PC-9 (cell line): ENCODE results near the gene ARHGEF37. TPM values are rescaled to one million over a fixed set of nuclear protein-coding genes. Genes with fewer than 3 reads are reported as not detected.

Experiments
- BruUV-seq: library from RNA; stranded (reverse); fragments of 400-500 nt; replicated peaks from 2 replicates; lab custom pipeline; 2021; lab: Mats Ljungman, UMichigan
- CTCF ChIA-PET: fragments of 300-600 bp; sonication (Branson Sonifier 250); formaldehyde crosslinking; loops from one replicate; lab custom pipeline; 2022; ENCODE audit warnings: antibody characterized with exemption; lab: Charles Lee
- POLR2A ChIA-PET: fragments of 300-600 bp; sonication (Branson Sonifier 250); formaldehyde crosslinking; loops from one replicate; lab custom pipeline; 2022; ENCODE audit warnings: antibody characterized with exemption; ENCODE audit not compliant: unreplicated experiment; lab: Charles Lee
- DNase-seq, 2 experiments: peaks; one replicate each; pipeline versions ENCODE4 v3.0.0 to v3.0.0-alpha.2; 2015 to 2022; ENCODE audit warnings: mixed read lengths in 1 of 2
- H2AFZ ChIP-seq: fragments of 200-600 bp; sonication (generic); 2 replicates; pipeline ENCODE4 v1.8.1; 2017; ENCODE audit warnings: antibody characterized with exemption
- H3F3A ChIP-seq: fragments of 200-600 bp; sonication (generic); 2 replicates; pipeline ENCODE4 v1.8.1; 2017; ENCODE audit warnings: antibody characterized with exemption, mild to moderate bottlenecking, low read depth; ENCODE audit not compliant: insufficient read depth
- H3K27ac ChIP-seq: fragments of 200-600 bp; sonication (generic); 2 replicates; pipeline ENCODE4 v1.6.1; 2016; ENCODE audit warnings: mixed run types
- H3K27me3 ChIP-seq: fragments of 200-600 bp; sonication (generic); 2 replicates; pipeline ENCODE4 v1.6.1; 2016; ENCODE audit warnings: low read depth, mixed run types; ENCODE audit not compliant: insufficient read depth
- H3K36me3 ChIP-seq: fragments of 200-600 bp; sonication (generic); 2 replicates; pipeline ENCODE4 v1.6.1; 2016; ENCODE audit warnings: low read depth, mixed run types
- H3K4me1 ChIP-seq: fragments of 200-600 bp; sonication (generic); replicated peaks from 2 replicates; pipeline ENCODE4 v1.6.1; 2016; ENCODE audit warnings: mixed run types; ENCODE audit not compliant: insufficient read depth
- H3K4me2 ChIP-seq: fragments of 200-600 bp; sonication (generic); 2 replicates; pipeline ENCODE4 v1.6.1; 2017; ENCODE audit warnings: mixed run types
- H3K4me3 ChIP-seq: fragments of 200-600 bp; sonication (generic); 2 replicates; pipeline ENCODE4 v1.6.1; 2016; ENCODE audit warnings: mixed run types
- H3K79me2 ChIP-seq: fragments of 200-600 bp; sonication (generic); 2 replicates; pipeline ENCODE4 v1.6.1; 2017; ENCODE audit warnings: low read depth, mixed run types
- H3K9me2 ChIP-seq: fragments of 200-600 bp; sonication (generic); 2 replicates; pipeline ENCODE4 v1.8.1; 2017; ENCODE audit warnings: mild to moderate bottlenecking; ENCODE audit not compliant: insufficient read depth
- H3K9me3 ChIP-seq: fragments of 200-600 bp; sonication (generic); 2 replicates; pipeline ENCODE4 v1.8.1; 2016; ENCODE audit warnings: low read depth; ENCODE audit not compliant: insufficient read depth
- H4K20me1 ChIP-seq: fragments of 200-600 bp; sonication (generic); 2 replicates; pipeline ENCODE4 v1.8.1; 2017; ENCODE audit not compliant: insufficient read depth
- CTCF ChIP-seq: fragments of 200-600 bp; sonication (generic); conservative IDR thresholded peaks from 2 replicates; pipeline ENCODE4 v1.6.1; 2017; ENCODE audit warnings: mixed run types, antibody characterized with exemption, mild to moderate bottlenecking, moderate library complexity
- EZH2 ChIP-seq: fragments of 200-600 bp; sonication (generic); IDR thresholded peaks from 2 replicates; pipeline ENCODE4 v1.8.0; 2017; ENCODE audit warnings: antibody characterized with exemption, low read depth
- intact Hi-C: fragments of 100-400 bp; cut with micrococcal nuclease; formaldehyde crosslinking; loops from one replicate; pipeline ENCODE4 v1.10.0; 2022; ENCODE audit not compliant: unreplicated experiment
- total RNA-seq: library from RNA; stranded (reverse); gene quantifications from 2 replicates; pipeline ENCODE4 v1.2.3, GENCODE V29; 2021

Gene ARHGEF37
- total RNA-seq, 1 experiment from 2014 or later: 5.5 TPM

- Histone ChIP-seq H4K20me1 (no peaks in the 10 kb centered on the region), H3K27me3 (no peaks in the 10 kb centered on the region), H3K27ac (no peak overlapping the region), H3K4me2 (no peak overlapping the region), H3K4me1 (no peaks in the 10 kb centered on the region), H2AFZ (no peak overlapping the region), H3K9me2 (no peaks in the 10 kb centered on the region), H3K79me2 (no peaks in the 10 kb centered on the region), H3F3A (no peaks in the 10 kb centered on the region), H3K9me3 (no peaks in the 10 kb centered on the region), H3K36me3 (no peaks in the 10 kb centered on the region), H3K4me3 (no peak overlapping the region)
- CTCF ChIA-PET: no interaction called here
- POLR2A ChIA-PET: no interaction called here
- no TSS peak for BruUV-seq
- no peak for DNase-seq
- intact Hi-C loops: no loop called here
- TF ChIP-seq EZH2 (no peak), CTCF (no peak)
Measured at GRCh38 chr5:149645236-149645635, 63.9 kb downstream of the ARHGEF37 start.

- Histone ChIP-seq H3K36me3 (no peaks in the 10 kb centered on the region), H3K4me3 (no peak overlapping the region), H3K4me2 (no peak overlapping the region), H2AFZ (no peak overlapping the region), H3K79me2 (no peaks in the 10 kb centered on the region), H4K20me1 (no peaks in the 10 kb centered on the region), H3F3A (no peaks in the 10 kb centered on the region), H3K9me2 (no peaks in the 10 kb centered on the region), H3K27ac (no peak overlapping the region), H3K4me1 (no peaks in the 10 kb centered on the region), H3K27me3 (no peaks in the 10 kb centered on the region), H3K9me3 (no peaks in the 10 kb centered on the region)
- ChIA-PET POLR2A (no interaction called here), CTCF (no interaction called here)
- no peak for DNase-seq
- TF ChIP-seq CTCF: no peak
- TF ChIP-seq EZH2: no peak
- BruUV-seq: no TSS peak
- intact Hi-C loops: no loop called here
Measured at GRCh38 chr5:149645725-149646124, 64.4 kb downstream of the ARHGEF37 start.

- Histone ChIP-seq H2AFZ (no peak overlapping the region), H3K79me2 (no peaks in the 10 kb centered on the region), H3K4me2 (no peak overlapping the region), H3K9me3 (no peaks in the 10 kb centered on the region), H3K9me2 (no peaks in the 10 kb centered on the region), H3K4me1 (no peaks in the 10 kb centered on the region), H3K4me3 (no peak overlapping the region), H3K36me3 (no peaks in the 10 kb centered on the region), H3F3A (no peaks in the 10 kb centered on the region), H3K27me3 (no peaks in the 10 kb centered on the region), H3K27ac (no peak overlapping the region), H4K20me1 (no peaks in the 10 kb centered on the region)
- BruUV-seq: no TSS peak
- no peak for TF ChIP-seq CTCF
- no peak for TF ChIP-seq EZH2
- ChIA-PET CTCF (interaction anchor here (0.6 kb wide), 1 partner anchor 29 kb away, joined by 3 read pairs; no protein-coding TSS in a partner anchor), POLR2A (no interaction called here)
- intact Hi-C loops: no loop called here
- no peak for DNase-seq
Measured at GRCh38 chr5:149646564-149646963, 65.3 kb downstream of the ARHGEF37 start.
